A549 (cell line): ENCODE measurements around the gene RGSL1.

Experiments used
- CEBPB ChIP-seq, 2 experiments: fragments of >200 bp in 1 of 2; sonication (Bioruptor Twin) in 1 of 2; formaldehyde crosslinking in 1 of 2; IDR thresholded peaks; 2 replicates each; pipeline ENCODE4 v1.6.1; 2012 to 2016
- CHD2 ChIP-seq: fragments of 150-350 bp; IDR thresholded peaks from 2 replicates; pipeline ENCODE4 v1.6.1; 2014; ENCODE audit warnings: low read length; ENCODE audit not compliant: partially characterized antibody
- CHD4 ChIP-seq: fragments of 200-600 bp; sonication (generic); IDR thresholded peaks from 2 replicates; pipeline ENCODE4 v1.6.1; 2016; ENCODE audit warnings: antibody characterized with exemption, mild to moderate bottlenecking, borderline replicate concordance
- EHMT2 ChIP-seq: fragments of 200-600 bp; sonication (generic); IDR thresholded peaks from 2 replicates; pipeline ENCODE4 v1.6.1; 2016; ENCODE audit warnings: antibody characterized with exemption, low read depth, mild to moderate bottlenecking, moderate library complexity
- EP300 ChIP-seq, 2 experiments: fragments of >200 bp; sonication (Bioruptor Twin); formaldehyde crosslinking; IDR thresholded peaks; 2 replicates in 1 of 2; 3 replicates in 1 of 2; pipeline ENCODE4 v1.6.1; 2016 to 2017
- ESRRA ChIP-seq: fragments of 150-350 bp; IDR thresholded peaks from 2 replicates; pipeline ENCODE4 v1.6.1; 2014; ENCODE audit warnings: mild to moderate bottlenecking, low read length, borderline replicate concordance
- MAZ ChIP-seq: fragments of 150-350 bp; IDR thresholded peaks from 2 replicates; pipeline ENCODE4 v1.6.1; 2014; ENCODE audit warnings: antibody characterized with exemption, low read depth, low read length, borderline replicate concordance
- MYC ChIP-seq: IDR thresholded peaks from 2 replicates; pipeline ENCODE4 v1.6.1; 2012; ENCODE audit warnings: mild to moderate bottlenecking, inconsistent platforms, low read length, improper control_type of control experiment, borderline replicate concordance
- POLR2A ChIP-seq: IDR thresholded peaks from 2 replicates; pipeline ENCODE4 v1.6.1; 2012; ENCODE audit warnings: mild to moderate bottlenecking, low read length
- RFX5 ChIP-seq: fragments of 450-650 bp; IDR thresholded peaks from 2 replicates; pipeline ENCODE4 v1.7.1; 2014; ENCODE audit warnings: antibody characterized with exemption, mild to moderate bottlenecking, moderate library complexity
- SREBF2 ChIP-seq: fragments of 450-650 bp; IDR thresholded peaks from 2 replicates; pipeline ENCODE4 v1.6.1; 2014; ENCODE audit warnings: mild to moderate bottlenecking, moderate library complexity
- ZC3H11A ChIP-seq: fragments of 450-650 bp; IDR thresholded peaks from 2 replicates; pipeline ENCODE4 v1.6.1; 2014; ENCODE audit warnings: antibody characterized with exemption, mild to moderate bottlenecking
- TF ChIP-seq, protein P1 (sequence below): fragments of >200 bp; sonication (Bioruptor Twin); formaldehyde crosslinking; IDR thresholded peaks from 3 replicates; pipeline ENCODE4 v1.5.1; 2016

DNA sequence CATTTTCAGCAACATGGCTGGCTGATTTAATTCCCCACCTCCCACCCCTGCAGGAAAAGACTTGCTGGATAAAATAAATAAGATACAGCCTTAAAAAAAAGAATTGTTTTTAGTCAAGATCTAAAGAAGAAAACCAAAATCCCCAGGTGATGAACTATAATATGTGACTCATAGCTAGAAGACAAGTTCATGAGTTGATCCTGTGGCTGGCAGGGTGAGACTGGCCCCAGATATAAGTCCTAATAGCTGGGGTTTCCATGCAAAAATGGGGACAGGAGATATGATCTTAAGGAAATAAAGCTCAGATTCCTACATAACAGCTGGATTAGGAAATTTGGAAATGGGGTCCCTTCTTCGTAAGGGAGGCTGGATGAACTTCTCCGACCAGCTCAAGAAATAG is 21.9 kb upstream of the RGSL1 start:
- TF ChIP-seq SREBF2: no peak
- no peak for TF ChIP-seq EHMT2
- no peak for TF ChIP-seq EP300 (IDR thresholded peaks at IDR 0.05)
- TF ChIP-seq, protein P1, sequence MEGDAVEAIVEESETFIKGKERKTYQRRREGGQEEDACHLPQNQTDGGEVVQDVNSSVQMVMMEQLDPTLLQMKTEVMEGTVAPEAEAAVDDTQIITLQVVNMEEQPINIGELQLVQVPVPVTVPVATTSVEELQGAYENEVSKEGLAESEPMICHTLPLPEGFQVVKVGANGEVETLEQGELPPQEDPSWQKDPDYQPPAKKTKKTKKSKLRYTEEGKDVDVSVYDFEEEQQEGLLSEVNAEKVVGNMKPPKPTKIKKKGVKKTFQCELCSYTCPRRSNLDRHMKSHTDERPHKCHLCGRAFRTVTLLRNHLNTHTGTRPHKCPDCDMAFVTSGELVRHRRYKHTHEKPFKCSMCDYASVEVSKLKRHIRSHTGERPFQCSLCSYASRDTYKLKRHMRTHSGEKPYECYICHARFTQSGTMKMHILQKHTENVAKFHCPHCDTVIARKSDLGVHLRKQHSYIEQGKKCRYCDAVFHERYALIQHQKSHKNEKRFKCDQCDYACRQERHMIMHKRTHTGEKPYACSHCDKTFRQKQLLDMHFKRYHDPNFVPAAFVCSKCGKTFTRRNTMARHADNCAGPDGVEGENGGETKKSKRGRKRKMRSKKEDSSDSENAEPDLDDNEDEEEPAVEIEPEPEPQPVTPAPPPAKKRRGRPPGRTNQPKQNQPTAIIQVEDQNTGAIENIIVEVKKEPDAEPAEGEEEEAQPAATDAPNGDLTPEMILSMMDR: no peak
- TF ChIP-seq POLR2A: no peak
- no peak for TF ChIP-seq RFX5
- no peak for TF ChIP-seq MAZ
- TF ChIP-seq MYC: no peak
- no peak for TF ChIP-seq CEBPB (IDR thresholded peaks at IDR 0.05)
- no peak for TF ChIP-seq CHD2
- no peak for TF ChIP-seq ESRRA
- no peak for TF ChIP-seq CHD4
- TF ChIP-seq ZC3H11A: no peak
